Esophagus mucosa (tissue), 1 donor: ENCODE measurements around the gene SSX2IP. TPM values are rescaled to one million over a fixed set of nuclear protein-coding genes. Genes with fewer than 3 reads are reported as not detected.

Source experiments
- ATAC-seq: fragments of 200-7000 bp; cut with Tn5 transposase; one replicate; pipeline ENCODE4 v1.9.1; 2020
- total RNA-seq: library from RNA; stranded (reverse); gene quantifications from one replicate; pipeline ENCODE4 v1.2.4, GENCODE V29; 2023
- donor health status: DM: yes; HTN: yes; CAD: no.

SSX2IP gene
- total RNA-seq, 1 donor from 2014 or later = 11.6 TPM

DNA sequence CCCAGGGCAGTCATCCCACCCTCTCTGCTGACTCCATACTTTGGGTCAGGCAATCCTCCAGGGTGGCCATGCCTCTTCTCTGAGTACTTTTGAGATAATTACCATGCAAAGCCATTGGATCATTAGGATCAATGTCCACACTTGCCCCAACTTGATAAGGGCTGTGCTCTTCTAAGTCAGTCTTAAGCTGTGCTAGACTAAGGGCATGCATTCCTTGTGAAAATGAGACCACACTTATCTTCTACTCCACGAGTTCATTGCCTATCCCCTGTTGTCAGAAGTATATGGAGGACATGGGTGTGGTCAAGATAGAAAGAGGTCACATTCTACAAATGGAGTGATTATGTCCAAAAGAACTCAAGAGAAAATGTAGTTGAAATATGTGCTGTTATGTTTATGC is 18.9 kb upstream of the SSX2IP start:
- ATAC-seq = no peak

DNA sequence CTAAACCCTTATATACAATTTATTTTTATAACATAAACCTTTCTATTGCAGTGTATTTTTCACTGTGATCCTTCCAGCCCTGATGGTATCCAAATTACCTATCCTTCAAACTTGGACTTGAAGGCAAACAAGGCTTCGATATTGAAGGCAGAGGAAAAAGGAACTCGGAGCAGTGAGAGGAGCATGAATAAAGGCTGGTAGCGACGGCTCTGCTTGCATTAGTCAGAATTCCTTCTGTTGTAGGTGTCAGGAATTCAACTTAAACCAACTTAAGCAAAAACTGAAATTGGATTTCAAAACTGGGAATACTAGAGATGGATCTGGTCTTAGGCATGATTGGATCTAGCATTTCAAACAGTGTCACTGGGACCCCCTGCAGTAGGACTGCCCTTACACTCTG is 17.8 kb upstream of the SSX2IP start:
- ATAC-seq = no peak

DNA sequence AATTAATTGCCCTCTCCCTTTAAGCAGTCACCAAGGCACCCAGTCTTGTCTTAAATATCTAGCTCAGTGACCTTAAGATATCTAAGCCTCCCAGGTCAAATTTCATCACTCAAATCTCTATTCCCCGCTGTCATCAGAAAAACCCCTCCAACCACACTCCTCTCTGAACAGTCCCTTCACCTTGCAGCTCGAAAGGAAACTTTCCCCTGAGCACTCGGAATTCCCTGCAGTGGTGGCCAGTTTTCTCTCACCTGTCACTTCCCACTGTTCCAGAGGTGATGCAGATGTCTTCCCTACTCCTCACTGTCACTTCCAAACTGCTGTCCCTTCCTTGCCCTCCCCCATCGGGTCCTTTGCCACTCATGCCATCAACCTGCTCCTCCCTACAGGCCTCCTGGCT is 15.3 kb upstream of the SSX2IP start:
- no peak for ATAC-seq

DNA sequence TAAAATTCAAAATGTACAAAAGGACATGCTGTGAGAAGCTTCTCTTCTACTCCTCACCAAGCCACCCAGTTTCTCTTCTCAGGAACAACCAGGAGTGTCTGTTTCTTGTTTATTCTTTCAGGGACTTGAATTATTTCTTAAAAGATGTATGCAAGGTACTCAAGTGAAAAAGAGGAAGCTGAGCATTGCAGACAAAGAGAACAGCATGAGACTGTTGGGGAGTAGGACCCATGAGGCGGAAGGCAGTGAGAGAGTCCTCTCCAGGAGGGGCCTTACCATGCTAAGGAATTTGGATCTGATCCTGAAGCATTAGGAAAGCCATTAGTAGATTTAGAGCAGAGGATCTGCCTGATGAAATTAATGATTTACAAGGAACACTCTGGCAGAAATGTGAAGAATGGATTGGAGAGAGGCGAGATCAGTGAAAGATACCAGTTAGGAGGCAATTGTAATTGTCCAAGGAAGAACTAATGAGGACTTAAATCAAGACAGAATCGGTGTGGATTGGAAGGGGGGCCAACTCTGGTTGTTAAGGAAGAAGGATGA is 14.7 kb upstream of the SSX2IP start:
- ATAC-seq = no peak

DNA sequence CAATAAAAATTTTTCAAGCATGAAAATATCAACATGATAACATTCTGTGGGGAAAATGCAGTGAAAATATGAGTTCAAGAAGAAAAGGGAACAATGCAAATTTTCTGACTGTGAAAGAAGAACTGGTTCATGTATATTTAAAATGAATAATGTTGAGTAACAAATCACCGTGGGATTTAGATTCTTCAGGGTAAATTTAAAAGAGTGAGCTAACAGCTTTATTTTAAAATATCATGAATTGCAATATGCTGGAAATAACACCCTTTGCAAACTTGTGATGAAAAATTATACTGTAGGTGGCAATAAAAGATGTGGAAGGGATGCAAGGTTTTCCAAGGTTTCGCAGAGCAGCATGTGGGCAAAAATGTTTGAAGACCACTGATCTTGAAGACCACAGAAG is 13.2 kb upstream of the SSX2IP start:
- no peak for ATAC-seq

DNA sequence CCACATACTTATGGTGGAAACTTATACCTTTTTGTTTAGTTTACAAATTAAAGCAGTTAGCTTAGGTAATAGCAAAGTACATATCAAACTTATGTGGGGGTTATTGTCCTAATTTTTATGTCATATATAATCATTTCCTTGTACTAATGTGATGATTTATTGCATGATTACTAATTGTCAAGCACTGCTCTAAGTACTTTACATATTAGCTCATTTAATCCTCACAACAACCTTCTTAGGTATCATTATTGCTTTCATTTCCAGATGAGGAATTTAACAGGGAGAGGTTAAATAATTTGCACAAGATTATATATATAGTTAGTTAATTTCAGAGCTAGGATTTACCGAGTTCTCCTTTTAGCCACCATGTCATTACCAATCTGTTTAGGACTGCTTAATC is 11.9 kb upstream of the SSX2IP start:
- no peak for ATAC-seq

DNA sequence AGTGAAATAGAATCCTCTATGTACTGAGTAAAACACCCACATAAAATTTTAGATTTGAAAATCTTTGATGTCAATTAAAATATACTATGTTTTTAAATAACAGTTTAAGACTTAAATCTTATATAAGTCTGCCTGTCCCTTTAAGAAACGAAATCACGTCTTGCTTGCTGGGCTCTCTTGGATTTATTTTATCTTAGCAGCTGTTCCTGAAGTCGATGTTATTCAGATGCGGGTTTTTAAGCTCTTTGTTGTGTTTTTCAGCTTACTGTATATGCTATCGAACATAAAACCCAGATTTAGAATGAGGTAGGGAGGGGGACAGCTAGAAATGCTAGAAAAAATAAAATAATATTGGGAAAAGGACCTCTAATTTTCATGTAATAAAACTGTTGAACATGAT is 11.1 kb upstream of the SSX2IP start:
- ATAC-seq = no peak

DNA sequence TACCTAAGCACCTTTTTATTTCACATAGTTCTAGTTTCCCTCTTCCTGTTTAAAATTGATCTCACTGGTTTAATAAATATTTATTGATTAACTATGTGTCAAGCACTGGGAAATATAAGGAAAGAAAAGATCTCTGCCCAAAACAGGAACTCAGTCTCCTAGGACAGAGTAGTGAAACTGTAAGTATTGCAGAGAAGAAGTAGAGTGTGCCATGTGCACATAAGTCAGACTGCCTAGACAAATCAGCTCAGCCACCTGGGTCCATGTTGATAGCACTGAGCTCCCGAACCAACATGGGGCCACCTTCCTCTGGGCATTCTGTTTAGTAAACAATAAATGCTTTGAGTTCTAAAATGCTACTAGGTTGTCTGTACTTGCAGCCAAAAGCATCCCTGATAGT is 9.8 kb upstream of the SSX2IP start:
- ATAC-seq = no peak

DNA sequence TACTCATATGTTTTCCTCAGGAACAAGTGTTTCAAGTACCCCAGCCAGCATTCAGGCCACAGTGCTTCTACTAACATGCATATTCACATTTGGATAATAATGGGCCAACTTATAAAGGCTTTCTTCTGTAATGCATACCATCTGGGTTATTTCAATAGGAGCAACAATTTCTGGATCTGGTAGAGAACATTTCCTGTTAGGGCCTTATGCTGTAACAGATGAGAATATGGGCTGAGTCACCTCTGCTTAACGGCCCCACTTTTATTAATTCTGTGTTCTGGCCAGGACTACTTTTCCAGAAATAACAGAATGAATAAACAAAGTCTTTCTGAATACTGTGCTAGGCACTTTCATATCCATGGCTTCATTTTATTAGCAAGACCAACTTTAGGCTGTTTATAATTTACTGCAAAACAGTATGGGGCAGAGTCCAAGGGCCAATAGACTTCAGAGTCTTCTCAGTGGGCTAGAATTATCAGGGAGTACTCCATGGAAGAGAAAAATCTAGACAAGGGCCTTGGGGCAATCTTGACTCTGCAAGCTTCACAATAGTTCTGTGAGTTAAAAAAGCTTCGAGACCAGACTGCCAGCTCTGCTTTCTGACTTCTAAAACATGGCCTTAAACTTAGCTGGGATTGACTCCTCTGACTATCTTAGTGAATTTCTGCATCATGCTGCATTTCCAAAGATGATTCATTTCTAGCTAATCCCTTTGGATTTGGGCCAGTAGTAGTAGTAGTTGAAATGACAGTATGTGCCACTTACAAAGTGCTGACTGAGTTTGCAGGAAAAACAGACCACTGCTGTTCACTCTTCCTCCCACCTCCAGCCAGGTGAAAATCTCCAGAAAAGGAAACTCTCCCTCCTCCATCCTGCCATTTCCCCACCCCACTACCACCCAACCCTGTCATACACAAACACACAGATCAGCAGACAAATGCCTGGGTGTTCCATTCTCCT is 8.2 kb upstream of the SSX2IP start:
- peak; percentile 85 for ATAC-seq

DNA sequence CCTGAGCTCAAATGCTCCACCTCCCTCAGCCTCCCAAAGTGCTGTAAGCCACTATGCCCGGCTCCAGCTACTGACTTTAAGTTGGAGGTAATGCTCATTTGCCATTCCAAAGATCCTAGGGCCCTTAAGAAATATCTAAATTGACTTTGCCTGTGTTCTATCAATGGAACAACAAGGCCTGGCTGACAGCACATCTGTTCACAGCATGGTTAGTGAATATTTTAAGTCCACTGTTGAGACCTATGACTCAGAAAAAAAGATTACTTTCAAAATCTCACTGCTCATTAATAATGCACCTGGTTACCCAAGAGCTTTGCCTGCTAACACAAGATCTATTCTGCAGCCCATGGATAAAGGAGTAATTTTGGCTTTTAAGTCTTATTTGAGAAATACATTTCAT is 3.5 kb upstream of the SSX2IP start:
- no peak for ATAC-seq

DNA sequence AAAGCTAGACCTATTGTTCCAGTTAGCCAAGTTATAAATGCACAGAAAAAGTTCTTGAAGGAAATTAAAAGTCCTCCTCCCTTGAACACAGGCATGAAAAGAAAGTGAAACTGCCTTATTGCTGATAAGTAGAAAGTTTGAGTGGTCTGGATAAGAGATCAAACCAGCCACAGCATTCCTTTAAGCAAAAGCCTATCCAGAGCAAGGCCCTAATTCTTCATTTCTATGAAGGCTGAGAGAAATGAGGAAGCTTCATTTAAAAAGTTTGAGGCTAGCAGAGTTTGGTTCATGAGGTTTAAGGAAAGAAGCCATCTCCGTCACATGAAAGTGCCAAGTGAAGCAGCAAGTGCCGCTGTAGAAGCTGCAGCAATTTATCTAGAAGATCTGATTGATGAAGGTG is 2.7 kb upstream of the SSX2IP start:
- ATAC-seq = no peak

DNA sequence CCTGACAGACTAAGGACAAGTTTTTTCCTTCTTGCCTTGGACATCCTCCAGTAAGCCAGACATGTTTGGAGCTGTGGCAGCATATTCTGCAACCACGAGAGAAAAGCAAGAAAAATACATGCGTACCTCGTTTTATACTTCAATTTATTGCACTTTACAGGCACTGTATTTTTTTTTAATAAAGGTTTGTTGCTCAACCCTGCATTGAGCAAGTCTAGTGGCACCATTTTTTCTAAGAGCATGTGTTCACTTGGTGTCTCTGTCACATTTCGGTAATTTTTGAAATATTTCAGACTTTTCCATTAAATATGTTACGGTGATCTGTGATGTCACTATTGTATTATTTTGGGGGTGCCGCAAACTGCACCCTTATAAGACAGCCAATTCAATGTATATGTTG is 2.1 kb upstream of the SSX2IP start:
- no peak for ATAC-seq

DNA sequence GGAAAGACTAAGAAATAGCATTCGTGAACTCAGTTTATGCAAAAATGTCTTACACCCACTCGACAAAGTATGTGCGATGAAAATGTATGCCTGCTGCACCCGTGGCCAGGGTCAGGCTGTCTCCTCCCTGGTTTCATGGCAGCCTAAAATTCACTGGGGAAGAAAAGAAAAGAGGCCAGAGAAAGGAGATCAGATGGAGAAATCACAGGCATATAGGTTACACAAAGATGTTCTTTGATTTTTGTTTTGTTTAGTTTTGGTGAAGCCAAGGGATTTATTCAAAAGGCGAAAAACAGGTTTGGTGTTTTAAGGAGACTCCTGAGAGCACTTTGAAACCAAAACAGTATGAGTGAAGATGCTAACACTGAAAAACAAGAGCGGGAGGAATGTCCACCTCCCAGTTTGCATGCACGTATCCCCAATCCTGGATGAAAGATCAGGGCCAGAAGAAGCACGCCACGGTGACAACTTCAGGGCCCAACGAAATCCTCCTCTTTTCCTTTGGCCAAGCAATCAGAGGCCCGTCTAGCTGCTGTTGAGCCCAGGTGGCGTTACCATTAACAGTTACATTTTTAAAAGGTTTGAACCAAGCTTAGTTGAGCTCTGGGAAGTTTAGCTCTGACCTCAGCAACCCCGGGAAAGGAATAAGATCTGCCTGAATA is 992 bp upstream of the SSX2IP start:
- ATAC-seq = no peak

DNA sequence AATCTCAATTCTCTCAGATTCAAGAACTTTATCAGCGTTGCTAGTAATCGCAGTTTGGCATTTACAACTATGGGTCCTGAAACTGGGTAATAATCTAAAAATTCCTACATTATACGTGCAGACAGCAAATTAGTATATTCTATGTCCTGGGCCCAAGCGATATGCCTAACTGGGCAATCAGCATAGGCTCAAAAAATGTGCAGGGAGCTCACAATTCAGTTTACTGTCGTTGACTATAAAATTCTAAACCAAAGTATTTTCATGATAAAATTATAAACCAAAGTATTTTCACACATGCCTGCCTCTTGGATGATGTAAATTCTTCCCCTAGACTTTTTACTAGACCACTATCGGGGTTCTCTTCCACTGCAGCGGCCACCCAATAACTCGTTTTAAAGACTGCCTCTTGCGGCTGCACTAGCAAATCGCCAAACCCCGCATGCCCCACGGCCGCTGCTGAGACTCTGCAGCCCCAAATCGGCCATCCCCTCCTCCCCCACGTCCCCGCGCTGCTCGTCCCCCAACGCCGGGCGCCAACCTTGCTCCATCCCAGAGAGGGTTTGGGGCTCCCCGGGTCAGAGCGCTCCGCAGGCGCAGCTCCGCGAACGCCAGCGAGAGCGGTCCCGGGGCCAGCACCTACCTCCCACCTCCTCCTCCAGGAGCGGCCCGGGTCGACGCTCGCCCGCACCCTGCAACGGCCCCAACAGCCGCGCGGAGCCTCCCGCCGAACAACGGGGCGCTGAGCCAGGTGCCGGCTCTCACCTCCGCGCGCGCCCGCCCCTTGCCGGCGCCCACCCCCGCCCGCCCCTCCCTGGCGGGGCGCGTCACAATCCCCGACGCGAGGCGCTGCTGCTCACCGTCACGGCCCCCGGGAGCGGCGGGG is 506 bp downstream of the SSX2IP start:
- ATAC-seq = no peak

DNA sequence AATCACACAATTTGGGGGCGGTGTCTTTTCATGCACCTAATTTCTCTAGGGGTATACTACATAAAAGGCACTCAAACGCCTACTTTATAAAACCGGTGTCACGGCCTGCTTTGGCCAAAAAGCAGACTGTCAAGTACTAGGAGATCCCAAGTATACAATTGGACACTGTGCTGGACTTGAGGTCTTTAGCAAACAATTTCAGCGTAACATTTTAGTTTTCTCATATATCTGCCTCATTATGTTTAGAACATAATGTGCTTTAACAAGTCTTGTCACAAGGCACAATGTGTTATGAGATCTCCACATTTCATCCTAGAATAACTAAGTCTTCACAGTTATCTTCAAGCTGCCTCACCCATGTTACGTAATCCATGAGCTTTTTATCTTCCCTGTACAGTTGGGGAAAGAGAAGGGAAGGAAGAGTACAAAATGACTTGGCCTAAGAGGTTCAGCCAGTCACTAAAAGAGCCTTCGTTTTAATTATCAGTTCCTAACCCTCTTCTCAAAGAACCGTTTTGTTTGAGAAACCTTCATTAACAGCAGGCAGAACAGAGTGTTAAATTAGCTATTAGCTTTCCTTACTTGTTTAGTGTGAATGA is 1.7 kb downstream of the SSX2IP start:
- no peak for ATAC-seq

DNA sequence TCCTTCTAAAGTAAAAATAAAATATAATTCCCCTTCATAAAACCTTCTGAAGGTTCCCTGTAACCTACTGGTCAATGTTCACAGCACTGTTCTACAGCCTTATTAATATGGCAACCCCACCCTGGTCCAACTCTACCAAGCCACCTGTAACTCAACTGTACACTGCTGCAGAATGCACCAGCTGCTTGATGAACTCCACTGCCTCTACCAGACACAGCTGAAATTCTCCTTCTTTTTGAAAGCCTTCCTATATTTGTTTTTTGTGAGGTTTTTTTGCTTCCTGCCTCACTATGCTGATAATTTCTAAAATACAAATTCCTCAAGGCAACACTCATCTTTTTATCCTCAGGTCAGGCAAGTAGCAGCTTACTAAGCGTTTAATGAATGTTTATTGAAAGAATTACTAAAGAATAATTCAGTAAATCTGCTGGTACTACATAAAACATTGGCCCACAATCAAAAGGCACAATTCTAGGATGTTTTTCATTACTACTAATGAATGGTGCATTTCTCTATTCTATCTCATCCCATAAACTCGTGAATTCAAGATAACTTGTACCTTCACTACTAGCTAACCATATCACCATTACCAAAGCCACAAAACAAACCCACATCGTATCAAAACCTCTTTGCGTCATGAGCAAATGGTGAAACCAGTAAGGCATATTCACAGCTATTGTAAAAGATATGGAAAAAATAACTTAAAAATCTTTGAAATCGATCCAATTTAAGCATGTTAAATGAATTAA is 2.4 kb downstream of the SSX2IP start:
- ATAC-seq = no peak

DNA sequence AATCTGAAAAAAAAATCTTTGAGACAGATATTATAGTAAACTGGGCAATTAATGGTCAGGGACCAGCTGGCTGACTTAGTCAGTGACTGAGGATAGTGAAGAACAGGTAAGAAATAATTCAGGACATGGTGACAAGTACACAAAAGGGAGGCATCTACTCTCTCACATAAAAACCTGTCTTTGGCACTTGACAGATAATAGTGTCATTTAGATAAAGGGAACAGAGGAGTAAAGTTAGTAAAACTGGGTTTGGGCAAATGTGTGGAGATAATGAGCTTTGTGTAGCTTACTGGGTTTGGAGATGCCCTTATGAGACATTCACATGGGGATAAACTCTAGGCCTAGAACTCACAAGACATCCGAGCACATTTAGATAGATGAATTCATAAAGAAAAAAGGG is 4.0 kb downstream of the SSX2IP start:
- no peak for ATAC-seq

DNA sequence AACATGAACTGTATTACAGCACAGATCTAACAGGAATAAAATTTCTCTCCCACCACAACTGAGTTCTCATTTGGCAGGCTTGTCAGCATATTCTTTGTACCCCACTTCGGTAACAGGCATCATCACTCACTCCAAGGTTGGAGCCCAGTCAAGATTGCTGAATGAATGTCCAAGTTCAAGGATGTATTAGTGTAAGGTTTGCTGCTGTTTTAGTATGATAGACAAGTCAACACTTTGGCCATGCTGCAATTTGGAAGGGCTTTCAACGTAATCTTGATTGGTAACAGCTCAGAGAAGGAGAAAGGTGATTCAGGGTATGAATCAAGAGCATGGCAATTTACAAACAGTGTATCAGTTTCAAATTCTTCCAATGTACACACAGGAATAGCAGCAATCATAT is 6.8 kb downstream of the SSX2IP start:
- no peak for ATAC-seq

DNA sequence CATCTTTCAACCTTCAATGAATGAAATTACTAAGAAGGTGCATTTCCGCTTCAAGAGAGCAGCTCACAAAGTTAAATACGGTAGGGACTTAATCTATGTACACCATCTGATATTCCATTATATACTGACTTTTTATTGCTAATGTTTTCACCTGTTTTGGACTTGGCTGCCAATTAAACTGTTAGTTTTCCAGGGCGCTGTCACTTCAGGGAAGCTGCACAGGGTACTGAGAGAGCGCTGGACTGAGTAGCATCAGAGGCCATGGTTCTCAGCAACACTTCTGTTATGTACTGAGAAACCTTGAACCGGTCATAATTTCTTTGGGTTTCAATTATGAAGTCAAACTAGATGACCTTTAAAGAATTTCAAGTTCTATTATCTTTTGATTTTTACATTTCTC is 8.2 kb downstream of the SSX2IP start:
- ATAC-seq = no peak

DNA sequence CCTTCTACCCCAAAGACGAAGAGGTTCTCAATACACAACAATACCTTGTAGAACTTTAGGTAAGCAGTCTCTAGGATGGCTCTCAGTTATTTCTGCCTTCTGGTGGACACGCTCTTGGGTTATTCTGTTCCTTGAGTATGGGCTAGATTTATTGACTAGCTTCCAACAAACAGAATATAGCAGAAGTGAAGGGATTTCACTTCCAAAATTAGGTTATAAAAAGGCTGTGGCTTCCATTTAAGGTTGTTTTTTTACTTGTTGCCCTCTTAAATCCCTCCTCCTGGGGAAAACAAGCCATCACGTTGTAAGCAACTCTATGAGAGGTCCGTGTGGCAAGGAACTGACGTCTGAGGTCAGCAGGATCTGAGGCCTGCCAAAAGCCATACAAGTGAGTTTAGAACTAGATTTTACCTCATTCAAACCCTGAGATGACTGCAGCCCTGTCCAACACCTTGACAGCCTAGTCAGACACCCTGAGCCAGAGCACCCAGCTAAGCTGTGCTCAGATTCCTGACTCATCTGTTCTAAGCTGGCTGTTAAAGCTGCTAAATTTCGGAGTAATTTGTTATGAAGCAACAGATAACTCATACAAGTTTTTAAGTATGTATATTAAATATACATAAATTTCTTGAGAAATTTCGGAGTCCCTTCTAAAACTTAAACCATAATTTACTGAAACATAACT is 12.7 kb downstream of the SSX2IP start:
- ATAC-seq = peak; percentile 59

DNA sequence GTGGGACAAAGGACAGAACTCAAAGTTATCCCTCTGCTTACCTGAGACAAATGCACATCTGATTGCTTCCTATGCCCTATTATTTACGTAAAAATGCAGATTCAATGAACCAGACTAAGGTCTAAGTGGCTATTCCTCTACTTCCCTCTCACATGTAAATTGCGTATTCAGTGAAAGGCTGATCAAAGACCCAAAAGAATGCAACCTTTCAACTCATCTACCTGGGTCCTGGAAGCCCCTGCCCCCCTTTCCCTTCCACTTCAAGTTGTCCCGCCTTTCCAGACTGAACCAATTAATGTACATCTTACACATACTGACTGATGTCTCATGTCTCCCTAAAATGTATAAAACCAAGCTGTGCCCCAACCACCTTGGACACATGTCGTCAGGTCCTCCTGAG is 14.6 kb downstream of the SSX2IP start:
- ATAC-seq = no peak
